Embryonic facial prominence (tissue), 1 donor: ENCODE results near the gene BNC2.
"Not testable (repeated sequence)": the region's sequence is repeated elsewhere in the genome, so short reads cannot be mapped to it uniquely, and the experiment has no call there.

ENCODE experiments used
- DNase-seq: peaks from one replicate; pipeline ENCODE4 v3.0.0-alpha.2; 2016; ENCODE audit errors: extremely low spot score

BNC2 gene

GRCh38 chr9:16543686-16544085, 326.8 kb downstream of the BNC2 start:
- no peak for DNase-seq

- DNase-seq, result no peak
Measured at GRCh38 chr9:16543225-16543624, 327.2 kb downstream of the BNC2 start.

GRCh38 chr9:16542290-16542689, 328.2 kb downstream of the BNC2 start:
- no peak for DNase-seq

GRCh38 chr9:16540743-16541613, 329.5 kb downstream of the BNC2 start:
- no peak for DNase-seq

DNA sequence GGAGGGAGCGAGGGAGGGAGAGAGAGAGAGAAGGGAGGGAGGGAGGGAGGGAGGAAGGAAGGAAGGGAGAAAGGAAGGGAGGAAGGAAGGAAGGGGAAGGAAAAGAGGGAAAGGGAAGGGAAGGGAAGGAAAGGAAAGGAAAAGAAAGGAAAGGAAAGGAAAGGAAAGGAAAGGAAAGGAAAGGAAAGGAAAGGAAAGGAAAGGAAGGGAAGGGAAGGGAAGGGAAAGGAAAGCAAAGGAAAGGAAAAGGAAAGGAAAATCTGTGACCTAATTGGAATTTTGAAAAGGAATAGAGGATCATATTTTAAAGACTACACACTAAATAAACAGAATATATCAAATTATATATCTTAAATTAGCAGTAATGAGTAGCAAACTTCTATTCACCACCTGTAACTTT, 330.8 kb downstream of the BNC2 start:
- not testable (repeated sequence) for DNase-seq

DNA sequence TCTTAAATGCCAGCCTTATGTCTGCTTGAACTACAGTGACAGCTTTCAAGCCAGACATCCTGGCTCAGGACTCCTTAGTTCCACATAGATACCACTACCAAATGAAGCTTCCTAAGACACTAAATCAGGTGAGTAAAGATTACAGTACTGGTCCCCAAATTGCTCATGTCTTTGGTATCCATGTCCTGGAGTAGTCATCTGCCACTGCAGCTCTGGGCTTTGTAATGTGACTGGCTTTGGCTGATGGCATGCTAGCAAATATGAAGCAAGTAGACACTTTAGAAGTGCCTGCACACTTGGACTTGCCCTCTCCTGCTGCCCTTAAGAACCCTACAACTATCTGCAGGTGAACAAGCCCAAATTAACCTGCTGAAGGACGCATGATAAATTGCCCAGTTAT, 334.9 kb downstream of the BNC2 start:
- no peak for DNase-seq

DNA sequence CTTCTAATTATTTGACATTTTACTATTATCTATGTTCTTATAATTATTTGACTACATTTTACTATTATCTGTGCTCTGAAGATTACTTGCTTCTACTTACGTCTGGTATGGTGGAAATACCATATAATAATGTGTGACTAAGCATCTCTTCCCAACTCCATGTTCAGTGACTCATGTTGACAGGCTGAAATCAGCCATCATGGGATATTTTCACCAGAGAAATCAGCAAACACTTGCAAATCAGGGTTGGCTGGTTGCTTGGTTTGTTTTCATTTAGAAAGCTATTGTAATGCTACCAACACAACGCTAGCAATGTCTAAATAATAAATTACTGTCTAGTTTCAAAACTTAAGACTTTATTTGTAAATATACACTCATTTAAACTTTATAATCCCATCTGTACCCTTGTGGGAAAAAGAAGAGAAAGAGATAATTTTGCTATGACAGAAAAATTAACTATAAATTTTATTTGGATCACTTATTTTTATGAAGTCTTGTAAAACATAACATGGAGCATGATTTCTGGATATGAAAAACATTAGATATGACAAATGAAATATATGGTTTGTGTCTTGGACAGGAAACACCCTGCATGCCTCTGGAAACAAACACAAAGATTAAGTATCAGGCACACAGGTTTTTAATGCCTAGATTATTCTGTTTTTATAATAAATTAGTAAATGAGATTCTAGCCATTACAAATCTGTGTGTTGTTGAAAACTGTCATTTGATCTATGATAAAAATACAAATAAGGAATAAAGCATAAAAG, 337.6 kb downstream of the BNC2 start:
- no peak for DNase-seq

- no peak for DNase-seq
Measured at GRCh38 chr9:16532272-16532671, 338.2 kb downstream of the BNC2 start.

DNA sequence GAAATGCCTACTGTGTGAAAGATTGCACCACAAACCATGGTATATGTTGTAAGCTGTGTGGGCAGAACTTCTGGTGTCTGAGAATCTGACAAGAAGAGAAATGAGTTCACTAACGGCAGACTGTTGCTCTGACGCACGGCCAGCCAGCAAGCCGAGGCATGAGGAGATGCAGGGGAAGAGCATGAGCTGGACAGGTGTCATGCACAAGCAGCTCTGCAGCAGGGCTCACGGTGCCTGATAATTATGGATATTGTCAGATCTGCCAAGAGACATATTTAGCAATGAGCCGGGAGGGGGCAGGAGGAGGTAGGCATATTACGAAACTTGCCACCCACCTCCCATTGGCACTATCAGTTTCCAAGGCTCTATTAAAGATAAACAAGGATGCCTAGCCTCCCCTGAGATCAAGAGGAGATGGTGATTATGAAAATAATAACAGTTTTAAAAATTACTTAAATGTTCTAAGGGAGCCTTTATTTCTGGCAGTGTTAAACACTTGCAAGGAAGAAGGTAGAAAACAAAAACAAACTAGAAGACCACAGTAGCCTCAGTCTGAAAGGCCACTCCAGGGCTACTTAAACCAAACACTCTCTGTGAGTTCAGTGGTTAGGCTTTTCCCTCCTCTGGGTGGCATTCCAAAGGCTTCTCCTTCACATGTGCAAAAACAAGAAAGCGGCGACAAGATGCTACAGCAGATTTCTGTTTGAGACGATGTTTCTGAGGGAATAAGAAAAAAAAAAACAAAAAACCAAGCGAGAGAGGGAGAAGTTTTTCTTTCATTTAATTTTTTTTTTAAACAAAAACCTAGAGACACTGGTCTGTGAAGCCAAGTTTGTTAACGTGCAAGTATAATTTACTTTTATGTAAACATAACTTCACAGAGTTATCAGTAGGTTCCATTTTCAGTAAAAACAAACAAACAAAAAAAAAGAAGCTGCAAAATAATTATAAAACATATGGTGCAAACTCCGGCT, 339.5 kb downstream of the BNC2 start:
- no peak for DNase-seq

- DNase-seq, result no peak
Measured at GRCh38 chr9:16527573-16527972, 342.9 kb downstream of the BNC2 start.

DNA sequence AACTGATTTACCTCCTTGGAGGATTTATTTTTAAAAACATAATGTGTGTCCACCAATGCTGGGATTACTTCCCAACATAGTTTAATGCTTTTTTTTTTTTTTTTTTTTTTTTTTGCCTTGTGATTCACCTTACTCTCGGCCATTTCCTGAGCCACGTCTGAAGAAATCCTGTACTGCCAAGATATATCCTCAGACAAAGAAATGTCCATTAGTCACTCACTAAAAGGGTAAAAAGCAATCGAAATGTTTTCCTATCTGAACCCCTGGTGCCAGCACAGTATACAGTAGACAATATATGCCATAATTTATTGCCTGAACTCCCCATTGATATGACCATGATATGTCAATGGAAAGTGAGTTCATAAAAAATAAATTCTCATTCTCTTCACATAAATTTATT, 344.1 kb downstream of the BNC2 start:
- DNase-seq, result no peak

GRCh38 chr9:16524823-16525222, 345.6 kb downstream of the BNC2 start:
- DNase-seq, result no peak

- DNase-seq, result no peak
Measured at GRCh38 chr9:16524078-16524477, 346.4 kb downstream of the BNC2 start.

- DNase-seq, result peak; percentile 84
Measured at GRCh38 chr9:16521868-16522411, 348.5 kb downstream of the BNC2 start.

DNA sequence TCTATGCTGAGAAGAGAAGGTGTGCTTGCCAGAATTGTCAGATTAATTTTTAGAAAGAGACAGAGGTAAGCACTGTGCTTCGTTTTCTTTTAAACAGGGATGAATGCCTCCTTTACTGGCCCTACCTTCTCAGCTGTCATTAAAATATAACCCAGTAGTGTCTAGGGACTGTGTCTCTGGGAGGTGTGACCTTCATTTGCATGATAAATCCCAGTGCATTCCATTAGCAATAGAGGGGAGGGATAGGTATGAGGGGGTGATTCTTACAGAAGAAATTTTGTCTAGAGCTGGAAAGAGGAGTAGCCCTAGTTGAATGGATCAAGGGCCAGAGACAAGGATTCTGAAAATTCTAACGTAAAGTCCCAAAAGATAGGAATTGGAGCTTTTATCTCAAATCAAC, 351.5 kb downstream of the BNC2 start:
- no peak for DNase-seq

GRCh38 chr9:16516891-16517290, 353.6 kb downstream of the BNC2 start:
- no peak for DNase-seq

DNA sequence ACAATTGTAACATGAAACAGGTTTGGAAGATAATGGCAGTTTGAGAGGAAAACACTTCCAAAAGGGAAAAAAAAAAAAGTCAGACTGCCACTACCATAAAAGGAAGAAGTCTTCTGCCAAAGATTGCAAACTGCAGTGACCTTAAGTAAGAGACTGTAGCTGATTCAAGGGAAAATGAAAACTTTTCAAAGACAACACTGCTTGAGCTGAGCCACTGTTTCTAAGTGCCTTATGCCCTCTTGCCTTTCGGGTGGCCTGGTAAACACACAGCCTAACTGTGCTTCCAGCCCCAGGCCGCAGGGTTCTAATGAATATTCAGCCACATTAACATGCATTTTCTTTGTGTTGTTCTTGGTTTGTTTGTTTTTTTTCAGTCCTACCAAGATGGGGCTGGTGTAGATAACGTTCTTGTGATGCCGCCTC, 354.6 kb downstream of the BNC2 start:
- DNase-seq, result peak; percentile 63

DNA sequence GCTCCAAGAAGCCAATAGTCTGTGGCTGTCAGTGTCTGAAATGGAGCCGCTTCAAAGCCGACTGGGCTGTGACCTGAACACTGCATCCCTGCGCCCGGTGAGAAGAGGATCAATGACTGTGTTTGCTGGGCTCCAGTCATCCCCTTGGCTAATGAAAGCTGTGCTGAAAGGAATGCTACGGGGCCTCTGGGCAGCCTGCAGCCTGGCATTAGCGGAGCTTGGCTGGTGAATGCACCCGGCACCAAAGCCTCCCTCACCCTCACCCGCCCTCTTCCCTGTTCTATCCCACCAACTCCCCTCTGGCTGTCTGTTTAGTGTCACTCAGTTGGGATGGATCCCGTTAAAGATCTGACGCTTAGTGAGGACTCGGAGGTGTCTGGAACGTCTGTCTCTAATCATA, 355.3 kb downstream of the BNC2 start:
- no peak for DNase-seq

GRCh38 chr9:16514131-16514530, 356.3 kb downstream of the BNC2 start:
- no peak for DNase-seq

- no peak for DNase-seq
Measured at GRCh38 chr9:16512281-16512680, 358.2 kb downstream of the BNC2 start.

- DNase-seq, result no peak
Measured at GRCh38 chr9:16510482-16510881, 360.0 kb downstream of the BNC2 start.

- DNase-seq, result no peak
Measured at GRCh38 chr9:16509997-16510396, 360.5 kb downstream of the BNC2 start.
